Keratinocyte (primary cell): ENCODE measurements around the gene VPS8. TPM values are rescaled to one million over a fixed set of nuclear protein-coding genes. Genes with fewer than 3 reads are reported as not detected.

Source experiments
- DNase-seq: peaks from one replicate; pipeline ENCODE4 v3.0.0-alpha.2; 2011; ENCODE audit warnings: low read depth, missing footprints, low spot score
- FAIRE-seq: peaks from 2 replicates; lab custom pipeline; 2011; peaks lifted over from hg19 to GRCh38; lab: Jason Lieb, UNC
- H2AFZ ChIP-seq: 2 replicates; pipeline ENCODE4 v1.6.0; 2012; ENCODE audit warnings: low read length, control low read depth, inconsistent platforms; ENCODE audit not compliant: control insufficient read depth
- H3K27ac ChIP-seq: 2 replicates; pipeline ENCODE4 v1.5.1; 2011; ENCODE audit warnings: low read length; ENCODE audit not compliant: control insufficient read depth, insufficient read depth
- H3K27me3 ChIP-seq: 3 replicates; pipeline ENCODE4 v1.6.0; 2011; ENCODE audit warnings: low read length; ENCODE audit not compliant: control insufficient read depth, insufficient read depth; ENCODE audit errors: extremely low read depth
- H3K36me3 ChIP-seq, 2 experiments: 2 replicates in 1 of 2; 3 replicates in 1 of 2; pipeline ENCODE4 v1.5.1; 2011; ENCODE audit warnings: low read length in 2 of 2, mild to moderate bottlenecking in 1 of 2; ENCODE audit not compliant: control insufficient read depth in 2 of 2, insufficient read depth in 2 of 2; ENCODE audit errors: extremely low read depth in 1 of 2
- H3K4me1 ChIP-seq: 3 replicates; pipeline ENCODE4 v1.5.1; 2011; ENCODE audit warnings: low read length; ENCODE audit not compliant: control insufficient read depth, insufficient read depth; ENCODE audit errors: extremely low read depth
- H3K4me2 ChIP-seq: 3 replicates; pipeline ENCODE4 v1.6.0; 2011; ENCODE audit warnings: low read depth, low read length; ENCODE audit not compliant: control insufficient read depth, insufficient read depth; ENCODE audit errors: extremely low read depth
- H3K4me3 ChIP-seq, 3 experiments: fragments of 200-600 bp in 1 of 3; sonication (generic) in 1 of 3; 2 replicates in 2 of 3; 3 replicates in 1 of 3; pipeline ENCODE4 v1.5.1; 2011 to 2016; ENCODE audit warnings: low read length in 3 of 3, mild to moderate bottlenecking in 3 of 3, control low read depth in 2 of 3, inconsistent platforms in 1 of 3, low read depth in 1 of 3, mixed read lengths in 1 of 3, mixed run types in 1 of 3, moderate library complexity in 1 of 3; ENCODE audit not compliant: control insufficient read depth in 2 of 3, insufficient read depth in 2 of 3; ENCODE audit errors: extremely low read depth in 1 of 3
- H3K79me2 ChIP-seq: 2 replicates; pipeline ENCODE4 v1.6.0; 2012; ENCODE audit warnings: low read length; ENCODE audit not compliant: control insufficient read depth, insufficient read depth
- H3K9ac ChIP-seq: 3 replicates; pipeline ENCODE4 v1.6.0; 2011; ENCODE audit warnings: low read length; ENCODE audit not compliant: control insufficient read depth, insufficient read depth; ENCODE audit errors: extremely low read depth
- H3K9me1 ChIP-seq: 3 replicates; pipeline ENCODE4 v1.6.0; 2011; ENCODE audit warnings: low read length; ENCODE audit not compliant: control insufficient read depth, insufficient read depth; ENCODE audit errors: extremely low read depth
- H3K9me3 ChIP-seq: 2 replicates; pipeline ENCODE4 v1.5.1; 2012; ENCODE audit warnings: low read depth, low read length; ENCODE audit not compliant: control insufficient read depth
- H4K20me1 ChIP-seq: 3 replicates; pipeline ENCODE4 v1.6.0; 2011; ENCODE audit warnings: low read length; ENCODE audit not compliant: control insufficient read depth, insufficient read depth; ENCODE audit errors: extremely low read depth
- CTCF ChIP-seq, 3 experiments: IDR thresholded peaks in 1 of 3; conservative IDR thresholded peaks in 1 of 3; optimal IDR thresholded peaks in 1 of 3; 2 replicates in 2 of 3; 3 replicates in 1 of 3; pipeline versions ENCODE3 to v1.5.1; 2011; ENCODE audit warnings: low read length in 3 of 3, mild to moderate bottlenecking in 3 of 3, moderate library complexity in 2 of 3, control low read depth in 1 of 3, inconsistent platforms in 1 of 3; ENCODE audit not compliant: insufficient read depth in 2 of 3; ENCODE audit errors: extremely low read depth in 1 of 3
- EZH2 ChIP-seq: IDR thresholded peaks from one replicate; pipeline ENCODE4 v1.6.1; 2012; ENCODE audit warnings: inconsistent platforms, mild to moderate bottlenecking, low read length, moderate library complexity
- dilution Hi-C: fragments of 300-500 bp; cut with MboI; formaldehyde crosslinking; loops from one replicate; pipeline ENCODE4 v1.7.0; 2020; ENCODE audit warnings: low sequenced_read_pairs; ENCODE audit not compliant: extremely low pct_ligation_motif_present
- polyA plus RNA-seq, 5 experiments: library from polyadenylated mRNA; depleted of rRNA in 3 of 5; stranded (reverse) in 3 of 5; stranded (forward) in 1 of 5; unstranded in 1 of 5; fragments of >200 nt; gene quantifications; 1 replicate in 1 of 5; 2 replicates in 3 of 5; 3 replicates in 1 of 5; pipeline versions ENCODE4 v1.2.1 to v1.2.3, GENCODE V29; 2011 to 2012; ENCODE audit warnings: missing spikeins in 2 of 5, low read depth in 1 of 5, low replicate concordance in 1 of 5

VPS8 gene
- polyA plus RNA-seq, 1 donor (not counting 4 experiments of a cell fraction or from before 2014, with no cell fraction given) = 28.4 TPM

- Histone ChIP-seq H3K4me3 (no peak overlapping the region), H3K79me2 (no peaks in the 10 kb centered on the region), H4K20me1 (no peaks in the 10 kb centered on the region), H3K4me2 (no peak overlapping the region), H3K9ac (no peak overlapping the region), H3K4me1 (no peaks in the 10 kb centered on the region), H3K9me3 (no peaks in the 10 kb centered on the region), H3K27ac (no peak overlapping the region), H3K9me1 (no peaks in the 10 kb centered on the region), H2AFZ (no peak overlapping the region), H3K27me3 (no peaks in the 10 kb centered on the region), H3K36me3 (no peaks in the 10 kb centered on the region)
- TF ChIP-seq CTCF (optimal IDR thresholded peaks at IDR 0.05 in 1 of 3, IDR thresholded peaks at IDR 0.05 in 1 of 3, conservative IDR thresholded peaks at IDR 0.05 in 1 of 3; ENCODE audit: extremely low read depth in 1 of 3, insufficient read depth in 2 of 3, low read length in 3 of 3) = no peak
- no peak for TF ChIP-seq EZH2
- FAIRE-seq = no peak
- DNase-seq = no peak
- dilution Hi-C loops = no loop called here
Measured at GRCh38 chr3:184822654-184823053, 10.7 kb downstream of the VPS8 start.

GRCh38 chr3:184823990-184824389, 12.0 kb downstream of the VPS8 start:
- no peak overlapping the region for H2AFZ ChIP-seq
- H3K27ac ChIP-seq = no peak overlapping the region
- no peaks in the 10 kb centered on the region for H3K27me3 ChIP-seq
- dilution Hi-C loops = no loop called here
- no peak overlapping the region for H3K4me2 ChIP-seq
- H3K9ac ChIP-seq = no peak overlapping the region
- peaks cover 0 to 3% of the 10 kb centered on the region in 2 experiments for H3K36me3 ChIP-seq
- TF ChIP-seq CTCF (optimal IDR thresholded peaks at IDR 0.05 in 1 of 3, IDR thresholded peaks at IDR 0.05 in 1 of 3, conservative IDR thresholded peaks at IDR 0.05 in 1 of 3; ENCODE audit: extremely low read depth in 1 of 3, insufficient read depth in 2 of 3, low read length in 3 of 3) (no peak), EZH2 (no peak)
- DNase-seq = no peak
- no peaks in the 10 kb centered on the region for H3K79me2 ChIP-seq
- H3K4me3 ChIP-seq = no peak overlapping the region
- no peaks in the 10 kb centered on the region for H3K9me3 ChIP-seq
- no peaks in the 10 kb centered on the region for H3K4me1 ChIP-seq
- FAIRE-seq = no peak
- no peaks in the 10 kb centered on the region for H3K9me1 ChIP-seq
- no peaks in the 10 kb centered on the region for H4K20me1 ChIP-seq
